ENCODE measurements around the gene GSTT4.
"Not testable (repeated sequence)": the region's sequence is repeated elsewhere in the genome, so short reads cannot be mapped to it uniquely, and the experiment has no call there.

Gene GSTT4

GRCh38 chr22:24005201-24005600 is at the start of gene GSTT4:
TSS of gene GSTT4 (minus strand) at chr22:24005453. CDS start at chr22:24005356, 97 bp downstream.
- no peak for DNase-seq

GRCh38 chr22:24054356-24054755 is 49.1 kb upstream of the GSTT4 start:
- no peak for DNase-seq

- peak; percentile 9 for DNase-seq
Measured at GRCh38 chr22:24053481-24054226, 48.4 kb upstream of the GSTT4 start.

- no peak for DNase-seq
Measured at GRCh38 chr22:24051568-24051967, 46.3 kb upstream of the GSTT4 start.

GRCh38 chr22:24051028-24051427 is 45.8 kb upstream of the GSTT4 start:
- DNase-seq: no peak

- DNase-seq: no peak
Measured at GRCh38 chr22:24049978-24050377, 44.7 kb upstream of the GSTT4 start.

- no peak for DNase-seq
Measured at GRCh38 chr22:24049211-24049610, 44.0 kb upstream of the GSTT4 start.

- DNase-seq: no peak
Measured at GRCh38 chr22:24046024-24046423, 40.8 kb upstream of the GSTT4 start.

- DNase-seq: no peak
Measured at GRCh38 chr22:24043958-24044357, 38.7 kb upstream of the GSTT4 start.

- DNase-seq: not testable (repeated sequence)
Measured at GRCh38 chr22:24043465-24043864, 38.2 kb upstream of the GSTT4 start.

- DNase-seq: no peak
Measured at GRCh38 chr22:24040946-24041345, 35.7 kb upstream of the GSTT4 start.

- no peak for DNase-seq
Measured at GRCh38 chr22:24039046-24039445, 33.8 kb upstream of the GSTT4 start.

- no peak for DNase-seq
Measured at GRCh38 chr22:24037851-24038765, 32.9 kb upstream of the GSTT4 start.

- DNase-seq: no peak
Measured at GRCh38 chr22:24035296-24035695, 30.0 kb upstream of the GSTT4 start.

- no peak for DNase-seq
Measured at GRCh38 chr22:24033731-24034130, 28.5 kb upstream of the GSTT4 start.

GRCh38 chr22:24030186-24030702 is 25.0 kb upstream of the GSTT4 start:
- DNase-seq: no peak

- DNase-seq: no peak
Measured at GRCh38 chr22:24029304-24029703, 24.1 kb upstream of the GSTT4 start.

GRCh38 chr22:24028533-24028932 is 23.3 kb upstream of the GSTT4 start:
- DNase-seq: no peak

GRCh38 chr22:24027991-24028390 is 22.7 kb upstream of the GSTT4 start:
- DNase-seq: no peak

GRCh38 chr22:24027389-24027975 is 22.2 kb upstream of the GSTT4 start:
- no peak for DNase-seq

- DNase-seq: no peak
Measured at GRCh38 chr22:24026733-24027132, 21.5 kb upstream of the GSTT4 start.

- no peak for DNase-seq
Measured at GRCh38 chr22:24026056-24026455, 20.8 kb upstream of the GSTT4 start.

GRCh38 chr22:24025475-24025874 is 20.2 kb upstream of the GSTT4 start:
- DNase-seq: no peak

Measured in HCEC 1CT (cell line).